Loucy (cell line): ENCODE measurements around the gene PCGF6.

Experiments
- H2AFZ ChIP-seq: fragments of 200-600 bp; sonication (generic); 2 replicates; pipeline ENCODE4 v1.6.0; 2016; ENCODE audit warnings: antibody characterized with exemption, mild to moderate bottlenecking, low read length, moderate library complexity
- H3F3A ChIP-seq: fragments of 200-600 bp; 2 replicates; pipeline ENCODE4 v1.6.0; 2016; ENCODE audit warnings: antibody characterized with exemption, low read depth, mild to moderate bottlenecking
- H3K27me3 ChIP-seq: fragments of 200-600 bp; sonication (generic); 2 replicates; pipeline ENCODE4 v1.6.1; 2014; ENCODE audit warnings: low read length, mild to moderate bottlenecking; ENCODE audit not compliant: insufficient read depth, poor library complexity, severe bottlenecking
- H3K36me3 ChIP-seq: fragments of 200-600 bp; sonication (generic); 2 replicates; pipeline ENCODE4 v1.6.1; 2016; ENCODE audit warnings: low read length; ENCODE audit not compliant: insufficient read depth
- H3K4me1 ChIP-seq: fragments of 200-600 bp; sonication (generic); 2 replicates; pipeline ENCODE4 v1.5.1; 2014; ENCODE audit warnings: low read length, mild to moderate bottlenecking; ENCODE audit not compliant: insufficient read depth, poor library complexity, severe bottlenecking
- H3K4me2 ChIP-seq: fragments of 200-600 bp; sonication (generic); 2 replicates; pipeline ENCODE4 v1.6.0; 2014; ENCODE audit warnings: antibody characterized with exemption, low read length, low read depth, mild to moderate bottlenecking; ENCODE audit not compliant: poor library complexity, severe bottlenecking
- H3K4me3 ChIP-seq: fragments of 200-600 bp; sonication (generic); 2 replicates; pipeline ENCODE4 v1.5.1; 2014; ENCODE audit warnings: low read length, mild to moderate bottlenecking, mixed read lengths; ENCODE audit not compliant: poor library complexity, severe bottlenecking
- H3K79me2 ChIP-seq: fragments of 200-600 bp; sonication (generic); 2 replicates; pipeline ENCODE4 v1.6.1; 2014; ENCODE audit warnings: low read length; ENCODE audit not compliant: insufficient read depth
- H3K9ac ChIP-seq: fragments of 200-600 bp; sonication (generic); 2 replicates; pipeline ENCODE4 v1.6.0; 2014; ENCODE audit warnings: mild to moderate bottlenecking, low read depth, low read length, moderate library complexity; ENCODE audit not compliant: poor library complexity, severe bottlenecking
- H3K9me2 ChIP-seq: fragments of 200-600 bp; sonication (generic); replicated peaks from 2 replicates; pipeline ENCODE4 v1.6.1; 2016; ENCODE audit warnings: low read depth, low read length, mixed read lengths
- H3K9me3 ChIP-seq: fragments of 200-600 bp; sonication (generic); 2 replicates; pipeline ENCODE4 v1.6.1; 2014; ENCODE audit warnings: mild to moderate bottlenecking, antibody characterized with exemption, low read length, low read depth; ENCODE audit not compliant: insufficient read depth
- H4K20me1 ChIP-seq: fragments of 200-600 bp; sonication (generic); 2 replicates; pipeline ENCODE4 v1.6.0; 2014; ENCODE audit warnings: antibody characterized with exemption, low read length, mild to moderate bottlenecking; ENCODE audit not compliant: insufficient read depth, poor library complexity, severe bottlenecking
- CTCF ChIP-seq: fragments of 200-600 bp; sonication (generic); conservative IDR thresholded peaks from 2 replicates; pipeline ENCODE4 v1.5.1; 2014; ENCODE audit warnings: mild to moderate bottlenecking, antibody characterized with exemption, low read length
- EZH2phosphoT487 ChIP-seq: fragments of 200-600 bp; IDR thresholded peaks from 2 replicates; pipeline ENCODE4 v1.6.1; 2018; ENCODE audit warnings: antibody characterized with exemption, mild to moderate bottlenecking, moderate library complexity, borderline replicate concordance

Gene PCGF6

GRCh38 chr10:103254113-103254512 is 96.8 kb downstream of the PCGF6 start:
- Histone ChIP-seq H3K9me3 (no peaks in the 10 kb centered on the region), H3K36me3 (no peaks in the 10 kb centered on the region), H3K4me2 (no peak overlapping the region), H3K9me2 (no peaks in the 10 kb centered on the region), H3K4me3 (no peak overlapping the region), H3K9ac (no peak overlapping the region), H4K20me1 (no peaks in the 10 kb centered on the region), H3K4me1 (no peaks in the 10 kb centered on the region), H3K79me2 (no peaks in the 10 kb centered on the region), H3K27me3 (no peaks in the 10 kb centered on the region), H3F3A (no peaks in the 10 kb centered on the region), H2AFZ (no peak overlapping the region)
- TF ChIP-seq EZH2phosphoT487 (no peak), CTCF (no peak)
